Measurements from ENCODE around the gene CYBC1.
A peak's percentile ranks its signal among the peaks of the same experiment; 100 is the strongest.
"Not testable (repeated sequence)": the region's sequence is repeated elsewhere in the genome, so short reads cannot be mapped to it uniquely, and the experiment has no call there.

Gene CYBC1

GRCh38 chr17:82463391-82463790, 12.8 kb upstream of the CYBC1 start:
- TF ChIP-seq ZFX (IDR thresholded peaks at IDR 0.05; ENCODE audit: borderline replicate concordance), result no peak
- no peak for TF ChIP-seq CTCF (IDR thresholded peaks at IDR 0.05)
- H3K27ac ChIP-seq, result no peak overlapping the region

GRCh38 chr17:82461827-82462524, 11.4 kb upstream of the CYBC1 start:
- TF ChIP-seq ZFX (IDR thresholded peaks at IDR 0.05; ENCODE audit: borderline replicate concordance), result no peak
- TF ChIP-seq CTCF (IDR thresholded peaks at IDR 0.05), result no peak
- no peak overlapping the region for H3K27ac ChIP-seq

GRCh38 chr17:82459936-82460335, 9.4 kb upstream of the CYBC1 start:
- H3K27ac ChIP-seq, result not testable (repeated sequence)

GRCh38 chr17:82458885-82459424, 8.4 kb upstream of the CYBC1 start:
- TF ChIP-seq CTCF (IDR thresholded peaks at IDR 0.05) (no peak), ZFX (IDR thresholded peaks at IDR 0.05; ENCODE audit: borderline replicate concordance) (no peak)
- H3K27ac ChIP-seq, result peak overlapping the region; percentile 99

GRCh38 chr17:82458179-82458884, 7.8 kb upstream of the CYBC1 start, which contains the start of gene NARF:
TSS of gene NARF (plus strand) at chr17:82458741. CDS start at chr17:82458804, 63 bp downstream.
- H3K27ac ChIP-seq, result peak within 1 kb of the TSS; percentile 99
- TF ChIP-seq CTCF (IDR thresholded peaks at IDR 0.05) (no peak), ZFX (IDR thresholded peaks at IDR 0.05; ENCODE audit: borderline replicate concordance) (no peak)

GRCh38 chr17:82457929-82458178, 7.3 kb upstream of the CYBC1 start:
- no peak for TF ChIP-seq CTCF (IDR thresholded peaks at IDR 0.05)
- no peak for TF ChIP-seq ZFX (IDR thresholded peaks at IDR 0.05; ENCODE audit: borderline replicate concordance)
- H3K27ac ChIP-seq, result peak overlapping the region; percentile 99

GRCh38 chr17:82457073-82457928, 6.7 kb upstream of the CYBC1 start:
- TF ChIP-seq CTCF (IDR thresholded peaks at IDR 0.05) (no peak), ZFX (IDR thresholded peaks at IDR 0.05; ENCODE audit: borderline replicate concordance) (no peak)
- peak overlapping the region; percentile 99 for H3K27ac ChIP-seq

GRCh38 chr17:82453706-82454105, 3.2 kb upstream of the CYBC1 start:
- H3K27ac ChIP-seq, result not testable (repeated sequence)

- not testable (repeated sequence) for H3K27ac ChIP-seq
Measured at GRCh38 chr17:82453151-82453550, 2.6 kb upstream of the CYBC1 start.
